ENCODE results near the gene ALDH1A3.

Gene ALDH1A3

GRCh38 chr15:100902436-100903167 lies 23.0 kb downstream of the ALDH1A3 start:
- no peak for TF ChIP-seq JUND (IDR thresholded peaks at IDR 0.05; ENCODE audit: low read depth)
- in situ Hi-C loops (cut with HindIII; ENCODE audit: low pct_unique_long_range_greater_than_20kb, low sequenced_read_pairs), result no loop called here
- peak; percentile 73 to 94 for DNase-seq (ENCODE audit: low read depth in 1 of 2, low spot score in 1 of 2)

GRCh38 chr15:100903168-100903554 lies 23.5 kb downstream of the ALDH1A3 start:
- DNase-seq (ENCODE audit: low read depth in 1 of 2, low spot score in 1 of 2), result no peak
- in situ Hi-C loops (cut with HindIII; ENCODE audit: low pct_unique_long_range_greater_than_20kb, low sequenced_read_pairs), result no loop called here

DNA sequence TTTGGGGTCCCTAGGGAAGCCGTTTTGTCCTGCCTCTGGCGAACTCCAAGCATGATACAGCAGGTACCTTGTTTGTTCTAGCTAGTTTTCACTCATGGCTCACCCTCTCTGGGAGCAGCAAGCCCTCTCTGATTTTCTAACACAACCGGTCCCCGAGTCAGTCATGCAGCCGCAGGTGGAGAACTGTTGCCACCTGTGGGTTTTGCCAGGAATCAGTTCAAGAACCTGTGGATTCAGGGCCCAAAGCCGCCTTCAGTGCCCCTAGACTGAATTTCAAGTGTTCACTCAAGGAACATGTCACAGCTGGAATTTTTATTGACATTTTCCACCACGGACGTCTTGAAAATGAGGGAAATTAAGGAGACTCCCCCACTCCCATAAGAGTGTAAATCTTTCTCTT lies 26.2 kb downstream of the ALDH1A3 start:
- TF ChIP-seq JUND (IDR thresholded peaks at IDR 0.05; ENCODE audit: low read depth), result no peak
- DNase-seq (ENCODE audit: low read depth in 1 of 2, low spot score in 1 of 2), result peak; percentile 43 to 67
- in situ Hi-C loops (cut with HindIII; ENCODE audit: low pct_unique_long_range_greater_than_20kb, low sequenced_read_pairs), result no loop called here

More at GRCh38 chr15:100903168-100903554, 23.5 kb downstream of the ALDH1A3 start:
- TF ChIP-seq JUND (IDR thresholded peaks at IDR 0.05; ENCODE audit: low read depth), result no peak

- TF ChIP-seq JUND (IDR thresholded peaks at IDR 0.05; ENCODE audit: low read depth), result no peak
- DNase-seq (ENCODE audit: low read depth in 1 of 2, low spot score in 1 of 2), result no peak
- in situ Hi-C loops (cut with HindIII; ENCODE audit: low pct_unique_long_range_greater_than_20kb, low sequenced_read_pairs), result no loop called here
These were observed 28.8 kb downstream of the ALDH1A3 start for GRCh38 chr15:100908466-100908865.

GRCh38 chr15:100909565-100909964 lies 29.9 kb downstream of the ALDH1A3 start:
- in situ Hi-C loops (cut with HindIII; ENCODE audit: low pct_unique_long_range_greater_than_20kb, low sequenced_read_pairs), result no loop called here
- DNase-seq (ENCODE audit: low read depth in 1 of 2, low spot score in 1 of 2), result no peak
- no peak for TF ChIP-seq JUND (IDR thresholded peaks at IDR 0.05; ENCODE audit: low read depth)

DNA sequence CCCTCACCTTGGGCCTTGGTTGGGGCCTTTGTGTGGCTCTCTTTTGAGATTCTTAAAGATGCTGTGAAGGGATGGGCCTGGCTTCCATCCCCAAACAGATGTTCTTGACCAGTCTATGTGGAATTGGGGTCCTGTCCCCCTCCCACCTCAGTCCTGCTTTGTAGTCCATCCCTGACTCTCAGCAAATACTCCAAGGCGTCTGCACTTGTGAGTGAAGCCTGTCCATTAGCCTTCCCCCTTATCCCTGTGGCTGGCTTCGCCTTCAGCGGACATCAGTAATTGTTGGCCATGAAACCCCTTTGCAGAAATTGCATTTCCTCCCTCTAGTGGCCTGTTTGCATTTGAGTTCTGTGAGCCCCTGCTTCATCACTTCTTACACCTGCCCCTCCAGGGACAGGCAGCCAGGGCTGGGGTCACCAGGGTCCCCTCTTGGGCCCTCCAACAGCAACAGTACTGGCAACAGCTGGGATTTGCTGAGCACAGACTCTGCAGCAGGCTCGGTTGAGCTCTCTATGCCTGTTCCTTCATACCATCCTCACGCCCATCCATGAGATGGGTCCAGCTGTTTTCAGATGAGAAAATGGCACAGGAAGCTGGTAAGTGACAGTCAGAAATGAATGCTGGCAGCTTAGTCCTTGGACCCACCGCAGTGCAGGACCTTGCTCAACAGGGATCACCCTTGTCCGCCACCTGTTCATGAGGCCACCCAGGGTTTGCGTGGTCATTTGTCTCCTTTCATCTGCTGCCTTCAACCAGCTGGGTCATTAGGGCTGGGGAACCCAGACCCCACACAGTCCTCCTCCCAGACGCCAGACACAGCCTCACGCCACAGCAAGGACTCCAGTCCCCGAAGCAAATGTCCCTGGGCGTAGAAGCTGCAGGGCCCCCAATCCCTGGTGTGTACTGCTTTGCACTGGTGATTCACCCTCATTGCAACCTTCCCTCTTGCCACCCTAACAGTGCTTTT lies 30.6 kb downstream of the ALDH1A3 start:
- in situ Hi-C loops (cut with HindIII; ENCODE audit: low pct_unique_long_range_greater_than_20kb, low sequenced_read_pairs), result no loop called here
- no peak for TF ChIP-seq JUND (IDR thresholded peaks at IDR 0.05; ENCODE audit: low read depth)
- no peak for DNase-seq (ENCODE audit: low read depth in 1 of 2, low spot score in 1 of 2)

GRCh38 chr15:100911086-100911485 lies 31.5 kb downstream of the ALDH1A3 start:
- no peak for DNase-seq (ENCODE audit: low read depth in 1 of 2, low spot score in 1 of 2)
- in situ Hi-C loops (cut with HindIII; ENCODE audit: low pct_unique_long_range_greater_than_20kb, low sequenced_read_pairs), result no loop called here
- TF ChIP-seq JUND (IDR thresholded peaks at IDR 0.05; ENCODE audit: low read depth), result no peak

GRCh38 chr15:100913961-100914360 lies 34.3 kb downstream of the ALDH1A3 start:
- in situ Hi-C loops (cut with HindIII; ENCODE audit: low pct_unique_long_range_greater_than_20kb, low sequenced_read_pairs), result no loop called here
- no peak for TF ChIP-seq JUND (IDR thresholded peaks at IDR 0.05; ENCODE audit: low read depth)

GRCh38 chr15:100914876-100915275 lies 35.2 kb downstream of the ALDH1A3 start:
- DNase-seq (ENCODE audit: low read depth in 1 of 2, low spot score in 1 of 2), result peak in 1 of 2 experiments; percentile 65
- in situ Hi-C loops (cut with HindIII; ENCODE audit: low pct_unique_long_range_greater_than_20kb, low sequenced_read_pairs), result no loop called here

More at GRCh38 chr15:100913961-100914360, 34.3 kb downstream of the ALDH1A3 start:
- DNase-seq (ENCODE audit: low read depth in 1 of 2, low spot score in 1 of 2), result no peak

GRCh38 chr15:100918034-100918689 lies 38.5 kb downstream of the ALDH1A3 start:
- DNase-seq (ENCODE audit: low read depth in 1 of 2, low spot score in 1 of 2), result peak; percentile 44 to 61
- no peak for TF ChIP-seq JUND (IDR thresholded peaks at IDR 0.05; ENCODE audit: low read depth)
- in situ Hi-C loops (cut with HindIII; ENCODE audit: low pct_unique_long_range_greater_than_20kb, low sequenced_read_pairs), result no loop called here

More at GRCh38 chr15:100914876-100915275, 35.2 kb downstream of the ALDH1A3 start:
- no peak for TF ChIP-seq JUND (IDR thresholded peaks at IDR 0.05; ENCODE audit: low read depth)

DNA sequence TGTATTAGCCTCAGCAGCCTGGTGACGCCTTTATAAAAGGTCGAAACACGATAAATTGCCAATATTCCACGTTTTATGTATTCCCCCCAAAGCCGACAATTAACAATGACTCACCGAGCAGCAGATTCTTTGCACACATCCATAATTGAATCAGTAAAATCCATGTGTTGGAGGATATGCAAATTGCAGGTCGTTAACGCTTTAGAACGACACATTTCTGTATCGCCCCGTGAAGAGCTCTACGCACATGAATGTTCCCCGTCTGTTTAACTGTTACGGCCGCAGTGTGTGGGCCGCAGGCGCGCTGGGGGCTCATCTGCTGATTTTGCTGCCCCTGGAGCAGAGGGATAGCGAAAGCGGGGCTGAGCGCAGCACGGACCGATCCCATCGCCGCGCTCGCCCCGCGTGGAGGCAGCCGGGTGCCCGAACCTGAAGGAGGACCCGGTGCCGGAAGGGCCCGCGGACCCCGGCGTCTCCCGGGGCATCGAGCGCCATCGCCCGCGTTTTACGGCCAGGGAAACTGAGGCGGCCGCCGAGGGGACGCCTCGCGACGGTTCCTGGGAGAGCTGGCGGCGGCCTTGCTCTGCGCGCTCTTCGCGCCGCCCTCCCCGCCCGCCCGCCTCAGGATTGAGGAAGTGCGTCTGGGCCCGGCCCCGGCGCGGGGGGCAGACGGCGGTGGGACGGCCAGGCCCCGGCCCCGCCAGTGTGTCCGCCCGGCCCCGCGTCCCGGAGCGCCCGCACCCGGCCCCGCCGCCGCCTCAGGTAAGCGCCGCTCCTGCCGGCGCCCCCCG lies 39.3 kb downstream of the ALDH1A3 start, which contains the start of gene LRRK1:
TSS of gene LRRK1 (plus strand) at position 668 of the 791 bp plus-strand sequence. CDS start 5,276 bp downstream, outside the sequence.
- no peak for TF ChIP-seq JUND (IDR thresholded peaks at IDR 0.05; ENCODE audit: low read depth)
- in situ Hi-C loops (cut with HindIII; ENCODE audit: low pct_unique_long_range_greater_than_20kb, low sequenced_read_pairs), result no loop called here
- peak in 1 of 2 experiments; percentile 55 for DNase-seq (ENCODE audit: low read depth in 1 of 2, low spot score in 1 of 2)

All from T47D (cell line).